B cell (primary cell): Measurements from ENCODE around the gene PODXL. TPM values are rescaled to one million over a fixed set of nuclear protein-coding genes. Genes with fewer than 3 reads are reported as not detected.

Experiments
- ATAC-seq: fragments of 200-7000 bp; cut with Tn5 transposase; one replicate; pipeline ENCODE4 v1.10.0; 2021; ENCODE audit warnings: low read depth, mild to moderate bottlenecking, moderate number of reproducible peaks, moderate library complexity
- CTCF ChIA-PET: fragments of 350-600 bp; sonication (Branson Sonifier 250); formaldehyde crosslinking; loops from one replicate; lab custom pipeline; 2021; ENCODE audit warnings: antibody characterized with exemption, inconsistent platforms; lab: Charles Lee
- POLR2A ChIA-PET: fragments of 350-600 bp; sonication (Branson Sonifier 250); formaldehyde crosslinking; loops from one replicate; lab custom pipeline; 2021; ENCODE audit warnings: antibody characterized with exemption; lab: Charles Lee
- DNase-seq: peaks from one replicate; pipeline ENCODE4 v3.0.0; 2013
- H2AFZ ChIP-seq: 2 replicates; pipeline ENCODE4 v1.6.1; 2012; ENCODE audit warnings: mild to moderate bottlenecking, low read depth, low read length; ENCODE audit not compliant: insufficient read depth, poor library complexity, severe bottlenecking
- H3K27ac ChIP-seq, 2 donors: 1 replicate in 1 of 2; 2 replicates in 1 of 2; pipeline ENCODE4 v1.5.1; 2012 to 2013; ENCODE audit warnings: low read length in 2 of 2, mild to moderate bottlenecking in 2 of 2, moderate library complexity in 1 of 2
- H3K27me3 ChIP-seq, 4 experiments: fragments of 200-600 bp in 1 of 4; sonication (generic) in 1 of 4; replicated peaks in 1 of 4; 1 replicate in 2 of 4; 2 replicates in 2 of 4; pipeline versions ENCODE4 v1.6.1 to v1.7.0; 2013 to 2016; ENCODE audit warnings: low read length in 3 of 4, mild to moderate bottlenecking in 2 of 4, mixed read lengths in 1 of 4, moderate library complexity in 1 of 4; ENCODE audit not compliant: insufficient read depth in 4 of 4, control insufficient read depth in 3 of 4; ENCODE audit errors: control extremely low read depth in 1 of 4
- H3K36me3 ChIP-seq, 2 experiments: replicated peaks in 1 of 2; 1 replicate in 1 of 2; 2 replicates in 1 of 2; pipeline versions ENCODE4 v1.6.1 to v1.7.1; 2013; ENCODE audit warnings: low read length in 1 of 2; ENCODE audit not compliant: insufficient read depth in 2 of 2, control insufficient read depth in 1 of 2; ENCODE audit errors: control extremely low read depth in 1 of 2, extremely low read depth in 1 of 2
- H3K4me1 ChIP-seq, 2 donors: fragments of 200-600 bp in 1 of 2; sonication (generic) in 1 of 2; 1 replicate in 1 of 2; 2 replicates in 1 of 2; pipeline versions ENCODE4 v1.5.1 to v1.6.1; 2013 to 2017; ENCODE audit warnings: low read length in 2 of 2; ENCODE audit not compliant: control insufficient read depth in 2 of 2, insufficient read depth in 2 of 2
- H3K4me2 ChIP-seq: replicated peaks from 2 replicates; pipeline ENCODE3; 2012; ENCODE audit warnings: mild to moderate bottlenecking, low read depth, low read length; ENCODE audit not compliant: poor library complexity, severe bottlenecking
- H3K4me3 ChIP-seq, 5 experiments: fragments of 200-600 bp in 1 of 5; sonication (generic) in 1 of 5; 1 replicate in 3 of 5; 2 replicates in 2 of 5; pipeline versions ENCODE4 v1.5.1 to v1.7.0; 2011 to 2016; ENCODE audit warnings: low read length in 4 of 5, mild to moderate bottlenecking in 4 of 5, low read depth in 2 of 5, control low read depth in 1 of 5, moderate library complexity in 1 of 5; ENCODE audit not compliant: insufficient read depth in 1 of 5; ENCODE audit errors: control extremely low read depth in 1 of 5, extremely low read depth in 1 of 5
- H3K79me2 ChIP-seq: fragments of 200-600 bp; sonication (generic); one replicate; pipeline ENCODE4 v1.6.0; 2016; ENCODE audit warnings: low read length; ENCODE audit not compliant: control insufficient read depth, insufficient read depth
- H3K9ac ChIP-seq: fragments of 200-600 bp; sonication (generic); 2 replicates; pipeline ENCODE4 v1.6.1; 2017; ENCODE audit warnings: mild to moderate bottlenecking, low read length, moderate library complexity
- H3K9me3 ChIP-seq, 3 donors: one replicate each; pipeline versions ENCODE4 v1.6.1 to v1.7.1; 2013; ENCODE audit warnings: low read length in 2 of 3; ENCODE audit not compliant: control insufficient read depth in 2 of 3, insufficient read depth in 1 of 3; ENCODE audit errors: control extremely low read depth in 1 of 3
- H4K20me1 ChIP-seq: 2 replicates; pipeline ENCODE4 v1.6.0; 2012; ENCODE audit warnings: mild to moderate bottlenecking, low read length; ENCODE audit not compliant: insufficient read depth, control insufficient read depth, poor library complexity, severe bottlenecking
- H3K27ac Mint-ChIP-seq: one replicate; pipeline ENCODE4 v1.8.0; 2021; ENCODE audit warnings: mixed read lengths
- H3K27me3 Mint-ChIP-seq: one replicate; pipeline ENCODE4 v1.8.0; 2021; ENCODE audit warnings: mixed read lengths
- H3K4me1 Mint-ChIP-seq: one replicate; pipeline ENCODE4 v1.8.0; 2021; ENCODE audit warnings: mixed read lengths
- H3K4me3 Mint-ChIP-seq: one replicate; pipeline ENCODE4 v1.8.0; 2021; ENCODE audit warnings: mixed read lengths
- H3K9me3 Mint-ChIP-seq: one replicate; pipeline ENCODE4 v1.8.0; 2022; ENCODE audit warnings: mixed read lengths; ENCODE audit not compliant: insufficient read depth
- EZH2 ChIP-seq: IDR thresholded peaks from 2 replicates; pipeline ENCODE4 v1.6.1; 2012; ENCODE audit warnings: borderline replicate concordance, low read depth, mild to moderate bottlenecking, moderate library complexity, low read length; ENCODE audit not compliant: insufficient read depth, poor library complexity, severe bottlenecking
- WGBS: methylation state at CpG from one replicate; pipeline ENCODE4 v1.1.5; 2013; ENCODE audit warnings: missing lambda C conversion rate; ENCODE audit not compliant: insufficient coverage; 5-methylcytosine and 5-hydroxymethylcytosine counted together
- intact Hi-C: fragments of 100-400 bp; cut with micrococcal nuclease; formaldehyde crosslinking; loops from one replicate; pipeline ENCODE4 v1.10.0; 2022
- polyA plus RNA-seq: library from polyadenylated mRNA; depleted of rRNA; stranded (reverse); fragments of >200 nt; gene quantifications from 2 replicates; pipeline ENCODE4 v1.2.3, GENCODE V29; 2012
- total RNA-seq, 2 donors: library from RNA; stranded (reverse); fragments of 120-200 nt in 1 of 2; gene quantifications; 1 replicate in 1 of 2; 2 replicates in 1 of 2; pipeline versions ENCODE4 v1.2.3 to v1.2.4, GENCODE V29; 2013 to 2022
- TF ChIP-seq, protein P1 (sequence below): fragments of 200-600 bp; IDR thresholded peaks from one replicate; pipeline ENCODE4 v1.8.0; 2022; ENCODE audit warnings: antibody characterized with exemption, mild to moderate bottlenecking

PODXL gene
- total and polyA plus RNA-seq, 2 donors (not counting 1 experiment from before 2014, with no cell fraction given), result 1.5 to 5.8 TPM

DNA sequence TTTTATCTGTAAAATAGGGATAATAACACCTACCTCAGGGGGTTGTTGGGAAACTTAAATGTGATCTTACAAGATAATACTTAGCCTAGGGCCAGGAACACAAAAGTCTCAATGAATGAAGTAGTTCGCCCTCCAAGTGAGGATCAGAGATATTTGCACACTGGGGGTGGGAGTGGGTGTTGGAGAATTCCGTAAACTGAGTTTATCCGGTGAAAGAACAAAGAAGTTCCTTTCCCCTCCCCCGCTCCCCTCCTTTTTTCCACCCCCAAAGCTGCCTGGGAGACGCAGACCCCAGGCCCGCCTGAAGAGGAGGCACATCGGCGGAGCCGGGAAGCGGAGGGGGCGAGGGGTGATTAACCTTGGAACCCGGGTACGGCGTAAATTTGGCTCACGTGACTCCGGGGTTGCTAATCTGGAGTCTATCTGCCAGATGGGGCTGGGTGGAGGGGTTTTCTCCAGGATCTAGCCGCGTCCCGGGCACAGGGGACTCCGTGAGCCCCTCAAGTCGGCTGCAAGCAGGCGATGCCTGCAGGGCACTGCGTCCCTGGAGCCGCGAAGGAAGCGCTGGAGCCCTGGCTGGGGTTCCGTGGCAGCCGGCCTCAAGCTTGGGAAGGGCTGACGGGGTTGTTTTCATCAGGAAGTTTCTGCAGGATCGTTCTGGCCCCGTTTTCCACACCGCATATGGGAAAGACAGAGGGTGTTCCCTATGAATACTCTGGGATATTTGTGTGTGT is 1.4 kb upstream of the PODXL start:
- Histone ChIP-seq H3K9ac (peak overlapping the region; percentile 60), H3K4me1 (peaks cover 29 to 32% of the 10 kb centered on the region in 2 donors), H3K27me3 (peaks cover 0 to 41% (median 20%) of the 10 kb centered on the region in 4 experiments), H3K36me3 (no peaks in the 10 kb centered on the region), H3K79me2 (no peaks in the 10 kb centered on the region), H3K4me2 (peak overlapping the region; percentile 95), H3K9me3 (no peaks in the 10 kb centered on the region), H3K4me3 (no peak overlapping the region), H4K20me1 (peaks cover 6% of the 10 kb centered on the region), H3K27ac (no peak overlapping the region), H2AFZ (peak overlapping the region; percentile 55)
- peak overlapping the region; percentile 81 for H3K4me3 Mint-ChIP-seq
- 10% methylated on average over 27 of the region's 32 CpGs for WGBS
- TF ChIP-seq, protein P1, sequence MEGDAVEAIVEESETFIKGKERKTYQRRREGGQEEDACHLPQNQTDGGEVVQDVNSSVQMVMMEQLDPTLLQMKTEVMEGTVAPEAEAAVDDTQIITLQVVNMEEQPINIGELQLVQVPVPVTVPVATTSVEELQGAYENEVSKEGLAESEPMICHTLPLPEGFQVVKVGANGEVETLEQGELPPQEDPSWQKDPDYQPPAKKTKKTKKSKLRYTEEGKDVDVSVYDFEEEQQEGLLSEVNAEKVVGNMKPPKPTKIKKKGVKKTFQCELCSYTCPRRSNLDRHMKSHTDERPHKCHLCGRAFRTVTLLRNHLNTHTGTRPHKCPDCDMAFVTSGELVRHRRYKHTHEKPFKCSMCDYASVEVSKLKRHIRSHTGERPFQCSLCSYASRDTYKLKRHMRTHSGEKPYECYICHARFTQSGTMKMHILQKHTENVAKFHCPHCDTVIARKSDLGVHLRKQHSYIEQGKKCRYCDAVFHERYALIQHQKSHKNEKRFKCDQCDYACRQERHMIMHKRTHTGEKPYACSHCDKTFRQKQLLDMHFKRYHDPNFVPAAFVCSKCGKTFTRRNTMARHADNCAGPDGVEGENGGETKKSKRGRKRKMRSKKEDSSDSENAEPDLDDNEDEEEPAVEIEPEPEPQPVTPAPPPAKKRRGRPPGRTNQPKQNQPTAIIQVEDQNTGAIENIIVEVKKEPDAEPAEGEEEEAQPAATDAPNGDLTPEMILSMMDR, result no peak
- no peak for TF ChIP-seq EZH2
- peak; percentile 18 for DNase-seq
- H3K27ac Mint-ChIP-seq, result no peak overlapping the region
- ChIA-PET POLR2A (no interaction called here), CTCF (interaction anchor here (0.8 to 1.2 kb wide), 2 partner anchors 10 to 12 kb away, joined by 3 read pairs; no protein-coding TSS in a partner anchor)
- no peaks in the 10 kb centered on the region for H3K9me3 Mint-ChIP-seq
- intact Hi-C loops, result no loop called here
- no peak for ATAC-seq
- H3K27me3 Mint-ChIP-seq, result peaks cover 17% of the 10 kb centered on the region
- H3K4me1 Mint-ChIP-seq, result peaks cover 27% of the 10 kb centered on the region

DNA sequence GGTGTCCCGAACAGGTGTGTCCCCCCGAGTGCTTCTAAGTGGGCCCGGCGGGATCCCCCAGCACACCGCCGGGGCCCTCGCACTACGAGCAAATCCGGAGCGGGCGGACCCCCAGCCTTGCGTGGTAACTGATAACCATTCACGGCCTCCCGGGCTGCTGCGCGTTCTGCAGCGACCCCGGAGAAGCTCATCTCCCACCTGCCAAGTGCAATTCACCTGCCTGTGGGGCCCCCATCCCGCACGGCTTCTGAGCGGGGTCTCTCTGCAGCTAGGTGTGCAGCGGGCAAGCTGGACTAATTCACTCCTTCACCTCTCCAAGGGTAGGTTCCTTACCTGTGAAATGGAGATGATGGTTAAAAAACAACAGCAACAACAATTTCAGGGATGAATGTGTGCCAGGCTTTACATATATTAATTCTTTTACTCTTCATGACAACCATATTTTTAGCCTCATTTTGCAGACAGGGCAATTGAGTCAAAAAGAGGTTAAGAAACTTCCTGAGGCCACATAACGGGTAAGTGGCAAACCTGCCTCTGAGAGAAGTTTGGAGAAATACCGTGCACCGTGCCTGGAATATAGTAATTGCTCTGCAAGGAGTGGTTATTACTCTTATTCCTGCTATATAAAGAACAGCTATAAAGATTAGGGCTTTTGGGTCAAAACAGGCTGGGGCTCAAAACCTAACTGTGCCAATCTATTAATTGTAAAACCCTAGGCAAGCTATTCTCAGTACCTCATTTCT is 652 bp upstream of the PODXL start:
- no peak for DNase-seq
- no peaks in the 10 kb centered on the region for H3K36me3 ChIP-seq
- POLR2A ChIA-PET, result no interaction called here
- Mint-ChIP-seq H3K4me1 (peaks cover 27% of the 10 kb centered on the region), H3K27ac (no peak overlapping the region), H3K9me3 (no peaks in the 10 kb centered on the region), H3K4me3 (peak overlapping the region; percentile 81), H3K27me3 (peaks cover 20% of the 10 kb centered on the region)
- TF ChIP-seq, protein P1, result no peak
- peak; percentile 15 for TF ChIP-seq EZH2
- H3K27ac ChIP-seq, result no peak overlapping the region
- H3K79me2 ChIP-seq, result no peaks in the 10 kb centered on the region
- CTCF ChIA-PET, result no interaction called here
- H3K27me3 ChIP-seq, result peaks cover 0 to 48% (median 20%) of the 10 kb centered on the region in 4 experiments
- no peaks in the 10 kb centered on the region for H3K9me3 ChIP-seq
- intact Hi-C loops, result loop anchor here (1.0 kb wide), 1 partner anchor 97 kb away; no protein-coding TSS in a partner anchor
- H3K9ac ChIP-seq, result peak overlapping the region; percentile 60
- H3K4me2 ChIP-seq, result peak overlapping the region; percentile 95
- 0% methylated on average over 20 of the region's 25 CpGs for WGBS
- peak overlapping the region; percentile 74 for H2AFZ ChIP-seq
- peaks cover 6% of the 10 kb centered on the region for H4K20me1 ChIP-seq
- peak overlapping the region; percentile 27 to 58 (median 51) for H3K4me3 ChIP-seq
- H3K4me1 ChIP-seq, result peaks cover 29 to 32% of the 10 kb centered on the region in 2 donors
- no peak for ATAC-seq
